Body of pancreas (tissue), 4 donors: ENCODE measurements around the gene FGD3.

Experiments
- POLR2A ChIP-seq, 3 donors: fragments of 450-650 bp; IDR thresholded peaks; one replicate each; pipeline ENCODE4 v1.6.1; 2016; ENCODE audit warnings: antibody characterized with exemption in 3 of 3, mild to moderate bottlenecking in 2 of 3
- TF ChIP-seq, protein P1 (sequence below), 7 experiments: fragments of 450-650 bp in 4 of 7; fragments of 200-600 bp in 3 of 7; sonication (generic) in 3 of 7; IDR thresholded peaks; one replicate each; pipeline ENCODE4 v1.5.1; 2016 to 2019; ENCODE audit warnings: antibody characterized with exemption in 7 of 7

GRCh38 chr9:92941861-92942260 lies 5.5 kb upstream of the FGD3 start:
- TF ChIP-seq, protein P1, sequence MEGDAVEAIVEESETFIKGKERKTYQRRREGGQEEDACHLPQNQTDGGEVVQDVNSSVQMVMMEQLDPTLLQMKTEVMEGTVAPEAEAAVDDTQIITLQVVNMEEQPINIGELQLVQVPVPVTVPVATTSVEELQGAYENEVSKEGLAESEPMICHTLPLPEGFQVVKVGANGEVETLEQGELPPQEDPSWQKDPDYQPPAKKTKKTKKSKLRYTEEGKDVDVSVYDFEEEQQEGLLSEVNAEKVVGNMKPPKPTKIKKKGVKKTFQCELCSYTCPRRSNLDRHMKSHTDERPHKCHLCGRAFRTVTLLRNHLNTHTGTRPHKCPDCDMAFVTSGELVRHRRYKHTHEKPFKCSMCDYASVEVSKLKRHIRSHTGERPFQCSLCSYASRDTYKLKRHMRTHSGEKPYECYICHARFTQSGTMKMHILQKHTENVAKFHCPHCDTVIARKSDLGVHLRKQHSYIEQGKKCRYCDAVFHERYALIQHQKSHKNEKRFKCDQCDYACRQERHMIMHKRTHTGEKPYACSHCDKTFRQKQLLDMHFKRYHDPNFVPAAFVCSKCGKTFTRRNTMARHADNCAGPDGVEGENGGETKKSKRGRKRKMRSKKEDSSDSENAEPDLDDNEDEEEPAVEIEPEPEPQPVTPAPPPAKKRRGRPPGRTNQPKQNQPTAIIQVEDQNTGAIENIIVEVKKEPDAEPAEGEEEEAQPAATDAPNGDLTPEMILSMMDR (IDR thresholded peaks at IDR 0.05), result no peak
- no peak for TF ChIP-seq POLR2A (IDR thresholded peaks at IDR 0.05)
